Measurements from ENCODE around the gene LMX1A.

Gene LMX1A

GRCh38 chr1:165327538-165327937 lies 29.0 kb downstream of the LMX1A start:
- no peak for DNase-seq (ENCODE audit: low read depth in 2 of 3, low spot score in 1 of 3)

DNA sequence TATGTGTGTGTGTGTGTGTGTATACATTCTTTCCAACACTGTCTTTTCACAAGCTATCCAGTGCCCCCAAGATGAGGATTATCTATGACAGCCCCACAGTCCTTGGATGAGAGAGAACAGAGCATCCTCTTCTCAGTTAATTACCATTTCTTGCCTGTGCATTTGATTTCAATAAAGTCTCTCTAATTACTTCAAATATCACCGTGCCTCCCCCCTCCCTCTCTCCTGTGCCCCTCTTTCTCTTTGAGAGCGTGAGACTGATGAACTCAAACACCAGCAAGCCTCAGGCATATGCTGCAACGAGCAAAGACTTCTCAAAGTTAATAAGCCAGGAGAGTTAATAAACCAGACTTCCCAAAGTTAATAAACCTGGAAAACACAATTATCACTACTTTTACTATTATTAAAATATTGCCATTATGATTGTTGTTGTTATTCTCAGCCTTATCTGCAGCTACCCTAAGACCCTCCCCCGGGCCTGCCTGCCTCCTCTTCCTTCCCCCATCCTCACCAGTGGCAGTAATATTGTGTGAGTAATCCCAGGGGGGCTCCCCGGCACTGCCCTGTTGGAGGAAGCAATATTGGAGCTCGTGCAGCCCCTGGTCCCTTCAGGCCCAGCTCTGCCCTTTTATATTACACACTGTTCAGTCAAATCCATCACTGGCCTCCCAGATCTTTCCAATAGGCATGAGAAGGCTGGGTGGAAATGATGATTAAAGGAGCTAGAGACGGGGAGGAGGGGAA lies 30.9 kb downstream of the LMX1A start:
- DNase-seq (ENCODE audit: low read depth in 2 of 3, low spot score in 1 of 3): no peak

DNA sequence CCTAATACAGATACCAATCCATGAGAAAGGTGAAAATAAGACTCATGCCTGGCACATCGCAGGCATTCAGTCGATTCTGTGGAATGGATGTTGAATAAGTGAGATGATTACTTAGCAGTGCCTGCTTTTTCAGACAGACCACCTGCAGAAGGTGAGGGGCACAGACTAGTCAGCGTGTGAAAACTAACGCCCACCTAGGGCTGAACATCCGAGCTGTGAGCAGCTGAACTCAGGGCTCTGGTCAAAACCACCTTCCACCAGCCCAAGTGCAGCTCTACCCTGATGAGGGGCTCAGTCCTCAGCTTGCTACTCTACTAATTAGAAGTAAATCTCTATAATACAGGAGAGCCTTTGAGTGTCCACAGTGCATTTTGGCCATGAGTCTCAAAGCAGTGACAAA lies 32.5 kb downstream of the LMX1A start:
- DNase-seq (ENCODE audit: low read depth in 2 of 3, low spot score in 1 of 3): no peak

DNA sequence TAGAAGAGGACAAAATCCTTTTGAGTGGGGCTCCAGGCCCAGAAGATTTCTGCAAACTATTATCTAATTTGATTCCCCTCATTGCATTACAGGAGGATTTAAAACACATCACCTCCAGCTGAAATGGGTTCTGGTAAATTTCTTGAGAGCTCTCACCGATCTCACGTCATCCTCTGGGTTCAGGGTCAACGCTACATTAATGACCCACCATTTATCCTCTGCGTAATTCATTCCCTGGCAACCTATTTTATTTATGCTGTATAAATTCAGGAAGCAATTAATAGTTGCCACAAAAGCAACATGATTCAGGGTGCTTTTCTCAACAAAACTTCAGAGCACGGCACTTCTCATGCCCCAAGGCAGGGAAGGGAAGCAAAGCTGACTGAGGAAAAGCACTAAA lies 38.9 kb downstream of the LMX1A start:
- DNase-seq (ENCODE audit: low read depth in 2 of 3, low spot score in 1 of 3): no peak

DNA sequence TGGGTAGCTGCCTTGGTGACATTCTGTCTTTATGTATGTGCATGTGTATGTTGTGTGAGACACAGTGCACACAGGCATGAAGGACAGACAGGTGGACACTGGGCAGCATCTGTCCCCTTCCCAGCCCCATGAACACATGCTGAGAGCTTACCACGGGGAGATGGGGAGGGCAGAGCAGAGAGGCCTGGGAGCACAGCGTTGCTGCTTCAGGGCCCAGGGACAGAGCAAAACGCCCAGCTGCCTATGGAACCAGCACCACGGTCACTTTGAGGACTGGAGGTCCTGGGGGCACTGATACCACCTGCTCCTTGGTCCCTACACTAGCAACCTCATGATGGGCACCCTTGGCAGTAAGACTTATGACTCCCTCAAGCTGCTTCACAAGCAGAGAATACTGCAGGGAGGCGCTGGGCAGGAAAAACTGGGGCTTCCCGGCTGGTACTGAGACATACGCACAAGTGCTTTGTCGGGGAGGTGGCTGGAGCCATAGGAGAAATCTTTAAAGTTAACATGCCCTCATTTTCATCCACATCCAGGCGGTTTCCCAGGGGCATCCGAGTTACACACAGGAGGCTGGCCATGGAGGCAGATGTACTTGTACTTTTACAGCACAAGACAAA lies 40.3 kb downstream of the LMX1A start:
- DNase-seq (ENCODE audit: low read depth in 2 of 3, low spot score in 1 of 3): no peak

DNA sequence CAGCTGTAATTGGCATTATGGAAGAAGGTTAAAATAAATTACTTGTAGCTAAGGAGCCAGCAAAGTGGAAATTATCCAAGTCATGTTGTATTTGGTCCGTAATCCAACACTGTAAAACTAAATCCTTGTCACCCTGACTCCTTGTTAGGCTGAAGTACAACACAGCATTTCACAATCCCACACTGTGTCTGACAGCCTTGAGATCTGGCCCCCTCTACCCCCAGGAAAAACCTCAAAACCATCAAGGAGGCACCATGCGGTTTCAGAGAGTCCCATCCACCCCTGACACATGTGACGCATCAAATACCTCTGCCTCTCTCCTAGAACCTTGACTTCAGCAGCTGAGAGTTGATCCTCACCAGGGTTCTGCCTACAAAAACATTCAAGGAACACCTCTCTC lies 41.0 kb downstream of the LMX1A start:
- no peak for DNase-seq (ENCODE audit: low read depth in 2 of 3, low spot score in 1 of 3)

- DNase-seq (ENCODE audit: low read depth in 2 of 3, low spot score in 1 of 3): no peak
Observed at GRCh38 chr1:165313903-165314302, 42.6 kb downstream of the LMX1A start.

DNA sequence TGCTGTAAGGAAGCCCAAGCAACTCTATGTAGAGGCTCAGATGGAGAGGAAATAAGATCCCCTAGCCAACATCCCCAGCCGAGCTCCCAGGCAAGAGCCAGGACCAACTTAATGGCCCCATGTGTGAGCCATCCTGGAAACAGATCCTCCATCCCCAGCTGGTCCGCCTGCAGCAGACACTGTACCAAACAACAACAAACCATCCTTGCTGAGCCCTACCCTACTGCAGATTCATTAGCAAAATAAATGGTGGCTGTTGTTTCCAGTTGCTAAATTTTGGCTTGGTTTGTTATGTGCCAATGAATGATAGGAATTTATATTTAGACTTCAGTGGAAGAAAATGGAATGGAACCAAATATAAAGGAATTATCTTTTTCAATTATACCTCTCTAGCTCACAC lies 43.9 kb downstream of the LMX1A start:
- DNase-seq (ENCODE audit: low read depth in 2 of 3, low spot score in 1 of 3): no peak

DNA sequence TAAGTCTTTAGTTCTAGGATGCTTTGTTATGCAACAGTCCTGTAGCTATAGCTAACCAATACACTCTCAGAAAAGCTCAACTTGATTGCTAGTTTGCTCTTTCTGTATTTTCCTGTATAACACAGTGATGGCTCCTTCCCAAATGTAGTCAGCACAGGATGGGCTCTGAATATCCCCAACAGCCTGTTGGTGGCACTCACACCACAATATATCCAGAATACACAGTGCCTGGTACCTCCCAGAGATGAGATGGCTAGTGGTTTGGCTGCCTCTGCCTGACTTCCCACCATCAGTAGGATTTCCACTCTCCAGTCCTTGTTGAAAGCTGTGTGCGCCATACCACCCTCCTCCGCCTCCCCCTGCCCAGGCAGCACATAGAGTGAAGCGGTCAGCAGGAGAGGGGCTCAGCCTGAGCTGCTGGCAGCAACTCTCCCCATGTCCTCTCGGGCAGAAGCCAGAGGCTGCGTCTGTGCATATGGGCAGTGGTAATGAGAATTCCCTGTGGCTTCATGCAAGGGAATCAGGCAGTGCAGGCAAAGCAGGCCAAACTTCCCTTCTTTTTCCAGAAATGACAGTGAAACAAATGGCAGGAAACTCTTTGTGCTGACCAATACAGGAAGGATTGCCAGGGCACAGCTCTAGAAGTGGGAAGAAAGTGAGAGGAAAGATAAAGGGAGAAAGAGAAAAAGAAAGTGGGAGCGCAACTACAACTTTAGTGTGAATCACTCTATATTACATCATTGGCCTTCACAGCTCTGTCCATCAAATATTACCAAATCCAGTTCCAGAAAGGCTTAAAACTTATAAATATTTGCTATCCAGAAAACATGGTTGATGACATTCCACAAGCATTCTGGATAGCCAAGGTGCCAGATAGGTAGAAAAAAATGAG lies 49.7 kb downstream of the LMX1A start:
- DNase-seq (ENCODE audit: low read depth in 2 of 3, low spot score in 1 of 3): no peak

- DNase-seq (ENCODE audit: low read depth in 2 of 3, low spot score in 1 of 3): no peak
Observed at GRCh38 chr1:165303386-165303785, 53.1 kb downstream of the LMX1A start.

DNA sequence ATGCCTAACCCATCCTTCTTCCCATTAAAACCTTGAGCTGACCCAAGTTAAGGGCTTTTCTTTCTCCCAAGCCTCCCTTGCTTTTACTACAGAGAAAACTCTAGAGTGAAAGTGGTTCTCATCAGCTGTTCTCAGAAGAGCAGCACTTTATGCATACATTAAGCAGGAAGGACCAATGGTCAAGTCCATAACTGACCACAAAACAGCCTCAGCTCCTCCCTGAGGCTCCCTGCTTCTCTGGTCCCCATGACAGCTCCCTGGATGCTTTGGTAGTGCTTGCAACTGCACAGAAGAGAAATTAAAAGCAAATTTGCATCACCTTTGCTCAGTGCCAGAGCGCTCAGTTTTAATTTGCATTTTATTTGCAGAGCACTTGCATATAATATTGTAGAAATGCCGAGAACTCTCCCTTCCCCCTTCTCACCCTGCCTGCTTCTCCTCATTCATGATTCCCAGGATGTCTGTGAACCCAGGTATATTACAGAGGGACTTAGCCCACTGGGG lies 56.1 kb downstream of the LMX1A start:
- no peak for DNase-seq (ENCODE audit: low read depth in 2 of 3, low spot score in 1 of 3)

- DNase-seq (ENCODE audit: low read depth in 2 of 3, low spot score in 1 of 3): no peak
Observed at GRCh38 chr1:165298203-165298820, 58.2 kb downstream of the LMX1A start.

DNA sequence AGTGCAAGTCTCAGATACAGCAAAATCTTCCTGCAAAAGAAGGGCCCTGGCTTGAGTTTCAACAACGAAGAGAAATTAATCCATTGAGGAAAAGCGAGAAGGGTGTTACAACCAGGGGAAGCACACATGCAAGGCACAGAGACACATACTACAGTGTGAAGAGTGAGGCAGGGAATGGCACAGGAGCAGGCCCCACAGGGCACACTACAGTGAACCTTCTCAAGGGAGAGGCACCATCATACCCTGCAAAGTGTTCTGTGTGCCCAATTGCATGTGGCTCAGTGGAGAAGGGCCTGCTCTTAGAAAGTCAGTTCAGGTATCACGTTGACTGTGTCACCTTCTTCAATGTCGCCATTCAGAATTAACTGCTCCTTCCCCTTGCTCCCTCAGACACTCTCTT lies 60.3 kb downstream of the LMX1A start:
- no peak for DNase-seq (ENCODE audit: low read depth in 2 of 3, low spot score in 1 of 3)

GRCh38 chr1:165290148-165290547 lies 66.4 kb downstream of the LMX1A start:
- no peak for DNase-seq (ENCODE audit: low read depth in 2 of 3, low spot score in 1 of 3)

GRCh38 chr1:165289556-165289955 lies 67.0 kb downstream of the LMX1A start:
- no peak for DNase-seq (ENCODE audit: low read depth in 2 of 3, low spot score in 1 of 3)

GRCh38 chr1:165288350-165289120 lies 68.0 kb downstream of the LMX1A start:
- DNase-seq (ENCODE audit: low read depth in 2 of 3, low spot score in 1 of 3): no peak

GRCh38 chr1:165287781-165288180 lies 68.7 kb downstream of the LMX1A start:
- no peak for DNase-seq (ENCODE audit: low read depth in 2 of 3, low spot score in 1 of 3)

DNA sequence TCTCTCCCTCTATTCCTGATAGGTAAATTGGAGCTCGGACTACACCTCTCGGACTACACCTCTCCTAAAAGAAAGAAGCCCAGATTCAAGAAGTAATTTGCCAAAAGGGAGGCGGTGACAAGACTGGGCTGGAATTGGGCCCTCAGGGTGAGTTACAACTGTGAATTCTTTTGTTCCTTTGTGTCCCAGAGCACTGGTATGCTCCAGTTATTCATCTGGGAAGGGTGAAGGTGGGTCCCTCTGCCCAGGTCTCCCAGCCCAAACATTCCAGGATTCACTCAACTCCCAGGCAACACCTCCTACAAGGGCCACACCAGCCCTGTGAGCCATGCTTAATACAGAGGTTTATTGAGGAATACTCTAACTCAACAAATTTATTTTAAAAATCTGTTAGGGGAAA lies 69.2 kb downstream of the LMX1A start:
- no peak for DNase-seq (ENCODE audit: low read depth in 2 of 3, low spot score in 1 of 3)

DNA sequence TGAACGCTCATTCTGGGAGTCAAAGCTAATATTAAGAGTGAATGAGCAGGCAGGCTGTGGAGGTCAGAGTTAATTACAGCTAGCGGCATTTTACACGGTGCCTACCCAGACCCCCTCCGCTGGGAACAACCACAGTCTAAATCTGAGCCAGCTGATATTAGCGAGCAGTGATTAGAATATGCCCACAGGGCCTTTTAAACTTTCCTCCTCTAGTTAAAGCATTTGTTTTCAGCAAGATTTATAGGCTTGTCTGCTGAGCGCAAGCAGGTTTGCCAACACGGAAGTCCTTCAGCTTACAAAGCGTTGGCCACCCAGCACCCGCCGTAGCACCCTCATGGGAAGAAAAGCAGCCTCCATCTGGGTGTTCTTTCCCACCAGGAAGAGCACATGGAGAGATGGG lies 72.1 kb downstream of the LMX1A start:
- no peak for DNase-seq (ENCODE audit: low read depth in 2 of 3, low spot score in 1 of 3)

- DNase-seq (ENCODE audit: low read depth in 2 of 3, low spot score in 1 of 3): no peak
Observed at GRCh38 chr1:165281207-165281901, 75.2 kb downstream of the LMX1A start.

Data from stimulated activated CD4-positive, alpha-beta T cell treated with anti-CD3 and anti-CD28 coated beads, Interleukin-12 subunit alpha, Interleukin-12 subunit beta, amount 100 ng/mL, for 48 hours (primary cell).